RCC 7860 (cell line): Measurements from ENCODE around the gene INHBC.

Source experiments
- DNase-seq: peaks from one replicate; pipeline ENCODE4 v3.0.0-alpha.2; 2015; ENCODE audit warnings: low spot score
- FAIRE-seq: peaks from 2 replicates; lab custom pipeline; 2012; peaks lifted over from hg19 to GRCh38; lab: Jason Lieb, UNC

INHBC gene

GRCh38 chr12:57465747-57466505 lies 31.3 kb downstream of the INHBC start:
- DNase-seq (no peak), FAIRE-seq (no peak)

GRCh38 chr12:57467212-57467874 lies 32.8 kb downstream of the INHBC start:
- DNase-seq, result no peak
- FAIRE-seq, result no peak

GRCh38 chr12:57467915-57468314 lies 33.3 kb downstream of the INHBC start:
- no peak for DNase-seq
- FAIRE-seq, result no peak

GRCh38 chr12:57469296-57470164 lies 34.9 kb downstream of the INHBC start:
- FAIRE-seq, result no peak
- no peak for DNase-seq

- DNase-seq (no peak), FAIRE-seq (no peak)
Observed at GRCh38 chr12:57470286-57470969, 35.8 kb downstream of the INHBC start.

GRCh38 chr12:57470970-57471656 lies 36.5 kb downstream of the INHBC start:
- DNase-seq (no peak), FAIRE-seq (no peak)

GRCh38 chr12:57471661-57472060 lies 37.1 kb downstream of the INHBC start:
- no peak for DNase-seq
- no peak for FAIRE-seq

- no peak for DNase-seq
- FAIRE-seq, result no peak
Observed at GRCh38 chr12:57472391-57472790, 37.8 kb downstream of the INHBC start.

- DNase-seq (no peak), FAIRE-seq (no peak)
Observed at GRCh38 chr12:57473392-57473791, 38.8 kb downstream of the INHBC start.

- no peak for FAIRE-seq
Observed at GRCh38 chr12:57473886-57474285, 39.3 kb downstream of the INHBC start.

GRCh38 chr12:57474430-57474829 lies 39.8 kb downstream of the INHBC start:
- DNase-seq, result no peak
- no peak for FAIRE-seq

More at GRCh38 chr12:57473886-57474285, 39.3 kb downstream of the INHBC start:
- DNase-seq, result no peak

- no peak for FAIRE-seq
- no peak for DNase-seq
Observed at GRCh38 chr12:57474862-57475261, 40.3 kb downstream of the INHBC start.

- DNase-seq (no peak), FAIRE-seq (no peak)
Observed at GRCh38 chr12:57475271-57476161, 40.9 kb downstream of the INHBC start.

GRCh38 chr12:57476162-57476992 lies 41.8 kb downstream of the INHBC start:
- FAIRE-seq, result no peak
- no peak for DNase-seq

GRCh38 chr12:57476993-57477709 lies 42.6 kb downstream of the INHBC start:
- FAIRE-seq, result no peak
- DNase-seq, result no peak

GRCh38 chr12:57477710-57478681 lies 43.4 kb downstream of the INHBC start:
- no peak for DNase-seq

GRCh38 chr12:57479043-57479375 lies 44.4 kb downstream of the INHBC start:
- no peak for DNase-seq
- FAIRE-seq, result no peak

More at GRCh38 chr12:57477710-57478681, 43.4 kb downstream of the INHBC start:
- FAIRE-seq, result no peak
